ENCODE results near the gene CYP2C8.

DNA sequence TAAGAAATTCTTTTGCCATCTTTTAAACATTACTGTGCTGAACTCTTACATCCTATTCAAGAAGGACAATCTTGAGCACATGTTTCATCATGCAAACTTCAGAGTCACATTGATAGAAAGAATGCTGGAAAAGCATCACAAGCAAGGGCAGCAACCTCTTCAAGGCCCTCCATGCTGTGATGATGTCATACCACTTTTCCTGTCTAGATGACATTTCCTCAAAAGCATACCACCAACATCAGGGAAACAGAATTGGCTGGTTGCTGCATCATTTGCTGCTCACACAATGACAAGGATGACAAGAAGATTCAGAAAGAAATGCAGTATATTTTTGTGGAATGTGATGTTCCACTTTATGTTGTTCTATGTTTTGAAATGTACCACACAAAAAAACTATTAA is 37.6 kb downstream of the CYP2C8 start:
- no peak for TF ChIP-seq ZNF317 (CRISPR knock-in tag; IDR thresholded peaks at IDR 0.05; ENCODE audit: borderline replicate concordance, low read depth)
- no peak for TF ChIP-seq PRDM15 (CRISPR knock-in tag; IDR thresholded peaks at IDR 0.05)
- TF ChIP-seq, protein P1, sequence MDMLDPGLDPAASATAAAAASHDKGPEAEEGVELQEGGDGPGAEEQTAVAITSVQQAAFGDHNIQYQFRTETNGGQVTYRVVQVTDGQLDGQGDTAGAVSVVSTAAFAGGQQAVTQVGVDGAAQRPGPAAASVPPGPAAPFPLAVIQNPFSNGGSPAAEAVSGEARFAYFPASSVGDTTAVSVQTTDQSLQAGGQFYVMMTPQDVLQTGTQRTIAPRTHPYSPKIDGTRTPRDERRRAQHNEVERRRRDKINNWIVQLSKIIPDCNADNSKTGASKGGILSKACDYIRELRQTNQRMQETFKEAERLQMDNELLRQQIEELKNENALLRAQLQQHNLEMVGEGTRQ (CRISPR knock-in tag; IDR thresholded peaks at IDR 0.05): no peak
- TF ChIP-seq, protein P2, sequence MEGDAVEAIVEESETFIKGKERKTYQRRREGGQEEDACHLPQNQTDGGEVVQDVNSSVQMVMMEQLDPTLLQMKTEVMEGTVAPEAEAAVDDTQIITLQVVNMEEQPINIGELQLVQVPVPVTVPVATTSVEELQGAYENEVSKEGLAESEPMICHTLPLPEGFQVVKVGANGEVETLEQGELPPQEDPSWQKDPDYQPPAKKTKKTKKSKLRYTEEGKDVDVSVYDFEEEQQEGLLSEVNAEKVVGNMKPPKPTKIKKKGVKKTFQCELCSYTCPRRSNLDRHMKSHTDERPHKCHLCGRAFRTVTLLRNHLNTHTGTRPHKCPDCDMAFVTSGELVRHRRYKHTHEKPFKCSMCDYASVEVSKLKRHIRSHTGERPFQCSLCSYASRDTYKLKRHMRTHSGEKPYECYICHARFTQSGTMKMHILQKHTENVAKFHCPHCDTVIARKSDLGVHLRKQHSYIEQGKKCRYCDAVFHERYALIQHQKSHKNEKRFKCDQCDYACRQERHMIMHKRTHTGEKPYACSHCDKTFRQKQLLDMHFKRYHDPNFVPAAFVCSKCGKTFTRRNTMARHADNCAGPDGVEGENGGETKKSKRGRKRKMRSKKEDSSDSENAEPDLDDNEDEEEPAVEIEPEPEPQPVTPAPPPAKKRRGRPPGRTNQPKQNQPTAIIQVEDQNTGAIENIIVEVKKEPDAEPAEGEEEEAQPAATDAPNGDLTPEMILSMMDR (IDR thresholded peaks at IDR 0.05): no peak

All from WTC11 (cell line).